Loucy (cell line): Measurements from ENCODE around the gene EAF2.
A peak's percentile ranks its signal among the peaks of the same experiment; 100 is the strongest.

Source experiments
- H2AFZ ChIP-seq: fragments of 200-600 bp; sonication (generic); 2 replicates; pipeline ENCODE4 v1.6.0; 2016; ENCODE audit warnings: antibody characterized with exemption, mild to moderate bottlenecking, low read length, moderate library complexity
- H3F3A ChIP-seq: fragments of 200-600 bp; 2 replicates; pipeline ENCODE4 v1.6.0; 2016; ENCODE audit warnings: antibody characterized with exemption, low read depth, mild to moderate bottlenecking
- H3K27me3 ChIP-seq: fragments of 200-600 bp; sonication (generic); 2 replicates; pipeline ENCODE4 v1.6.1; 2014; ENCODE audit warnings: low read length, mild to moderate bottlenecking; ENCODE audit not compliant: insufficient read depth, poor library complexity, severe bottlenecking
- H3K36me3 ChIP-seq: fragments of 200-600 bp; sonication (generic); 2 replicates; pipeline ENCODE4 v1.6.1; 2016; ENCODE audit warnings: low read length; ENCODE audit not compliant: insufficient read depth
- H3K4me1 ChIP-seq: fragments of 200-600 bp; sonication (generic); 2 replicates; pipeline ENCODE4 v1.5.1; 2014; ENCODE audit warnings: low read length, mild to moderate bottlenecking; ENCODE audit not compliant: insufficient read depth, poor library complexity, severe bottlenecking
- H3K4me2 ChIP-seq: fragments of 200-600 bp; sonication (generic); 2 replicates; pipeline ENCODE4 v1.6.0; 2014; ENCODE audit warnings: antibody characterized with exemption, low read length, low read depth, mild to moderate bottlenecking; ENCODE audit not compliant: poor library complexity, severe bottlenecking
- H3K4me3 ChIP-seq: fragments of 200-600 bp; sonication (generic); 2 replicates; pipeline ENCODE4 v1.5.1; 2014; ENCODE audit warnings: low read length, mild to moderate bottlenecking, mixed read lengths; ENCODE audit not compliant: poor library complexity, severe bottlenecking
- H3K79me2 ChIP-seq: fragments of 200-600 bp; sonication (generic); 2 replicates; pipeline ENCODE4 v1.6.1; 2014; ENCODE audit warnings: low read length; ENCODE audit not compliant: insufficient read depth
- H3K9ac ChIP-seq: fragments of 200-600 bp; sonication (generic); 2 replicates; pipeline ENCODE4 v1.6.0; 2014; ENCODE audit warnings: mild to moderate bottlenecking, low read depth, low read length, moderate library complexity; ENCODE audit not compliant: poor library complexity, severe bottlenecking
- H3K9me2 ChIP-seq: fragments of 200-600 bp; sonication (generic); replicated peaks from 2 replicates; pipeline ENCODE4 v1.6.1; 2016; ENCODE audit warnings: low read depth, low read length, mixed read lengths
- H3K9me3 ChIP-seq: fragments of 200-600 bp; sonication (generic); 2 replicates; pipeline ENCODE4 v1.6.1; 2014; ENCODE audit warnings: mild to moderate bottlenecking, antibody characterized with exemption, low read length, low read depth; ENCODE audit not compliant: insufficient read depth
- H4K20me1 ChIP-seq: fragments of 200-600 bp; sonication (generic); 2 replicates; pipeline ENCODE4 v1.6.0; 2014; ENCODE audit warnings: antibody characterized with exemption, low read length, mild to moderate bottlenecking; ENCODE audit not compliant: insufficient read depth, poor library complexity, severe bottlenecking
- EZH2phosphoT487 ChIP-seq: fragments of 200-600 bp; IDR thresholded peaks from 2 replicates; pipeline ENCODE4 v1.6.1; 2018; ENCODE audit warnings: antibody characterized with exemption, mild to moderate bottlenecking, moderate library complexity, borderline replicate concordance
- TF ChIP-seq, protein P1 (sequence below): fragments of 200-600 bp; sonication (generic); conservative IDR thresholded peaks from 2 replicates; pipeline ENCODE4 v1.5.1; 2014; ENCODE audit warnings: mild to moderate bottlenecking, antibody characterized with exemption, low read length

The EAF2 gene

DNA sequence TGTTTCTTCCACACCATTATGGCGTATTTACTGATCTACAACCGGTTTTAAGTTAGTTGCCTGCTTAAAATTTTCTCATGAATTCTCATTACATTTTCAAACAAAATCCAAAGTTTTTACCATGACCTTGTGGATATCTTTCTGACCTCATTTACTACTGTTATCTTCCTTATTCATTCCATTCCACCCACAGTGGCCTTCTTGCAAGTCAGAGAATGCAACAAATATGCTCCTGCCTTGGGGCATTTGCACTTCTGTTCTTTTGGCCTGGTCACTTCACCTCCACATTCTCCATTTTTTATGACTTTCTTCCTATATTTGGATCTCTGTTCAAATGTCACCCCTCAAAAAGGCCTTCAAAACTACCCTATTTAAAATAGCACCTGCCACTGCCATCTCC is 50.4 kb downstream of the EAF2 start:
- Histone ChIP-seq H4K20me1 (no peaks in the 10 kb centered on the region), H3K36me3 (no peaks in the 10 kb centered on the region), H3F3A (no peaks in the 10 kb centered on the region), H3K27me3 (no peaks in the 10 kb centered on the region), H2AFZ (no peak overlapping the region), H3K79me2 (no peaks in the 10 kb centered on the region), H3K9me3 (no peaks in the 10 kb centered on the region), H3K4me3 (no peak overlapping the region), H3K4me2 (no peak overlapping the region), H3K4me1 (no peaks in the 10 kb centered on the region), H3K9ac (no peak overlapping the region), H3K9me2 (no peaks in the 10 kb centered on the region)
- TF ChIP-seq EZH2phosphoT487, result no peak
- TF ChIP-seq, protein P1, sequence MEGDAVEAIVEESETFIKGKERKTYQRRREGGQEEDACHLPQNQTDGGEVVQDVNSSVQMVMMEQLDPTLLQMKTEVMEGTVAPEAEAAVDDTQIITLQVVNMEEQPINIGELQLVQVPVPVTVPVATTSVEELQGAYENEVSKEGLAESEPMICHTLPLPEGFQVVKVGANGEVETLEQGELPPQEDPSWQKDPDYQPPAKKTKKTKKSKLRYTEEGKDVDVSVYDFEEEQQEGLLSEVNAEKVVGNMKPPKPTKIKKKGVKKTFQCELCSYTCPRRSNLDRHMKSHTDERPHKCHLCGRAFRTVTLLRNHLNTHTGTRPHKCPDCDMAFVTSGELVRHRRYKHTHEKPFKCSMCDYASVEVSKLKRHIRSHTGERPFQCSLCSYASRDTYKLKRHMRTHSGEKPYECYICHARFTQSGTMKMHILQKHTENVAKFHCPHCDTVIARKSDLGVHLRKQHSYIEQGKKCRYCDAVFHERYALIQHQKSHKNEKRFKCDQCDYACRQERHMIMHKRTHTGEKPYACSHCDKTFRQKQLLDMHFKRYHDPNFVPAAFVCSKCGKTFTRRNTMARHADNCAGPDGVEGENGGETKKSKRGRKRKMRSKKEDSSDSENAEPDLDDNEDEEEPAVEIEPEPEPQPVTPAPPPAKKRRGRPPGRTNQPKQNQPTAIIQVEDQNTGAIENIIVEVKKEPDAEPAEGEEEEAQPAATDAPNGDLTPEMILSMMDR, result no peak

DNA sequence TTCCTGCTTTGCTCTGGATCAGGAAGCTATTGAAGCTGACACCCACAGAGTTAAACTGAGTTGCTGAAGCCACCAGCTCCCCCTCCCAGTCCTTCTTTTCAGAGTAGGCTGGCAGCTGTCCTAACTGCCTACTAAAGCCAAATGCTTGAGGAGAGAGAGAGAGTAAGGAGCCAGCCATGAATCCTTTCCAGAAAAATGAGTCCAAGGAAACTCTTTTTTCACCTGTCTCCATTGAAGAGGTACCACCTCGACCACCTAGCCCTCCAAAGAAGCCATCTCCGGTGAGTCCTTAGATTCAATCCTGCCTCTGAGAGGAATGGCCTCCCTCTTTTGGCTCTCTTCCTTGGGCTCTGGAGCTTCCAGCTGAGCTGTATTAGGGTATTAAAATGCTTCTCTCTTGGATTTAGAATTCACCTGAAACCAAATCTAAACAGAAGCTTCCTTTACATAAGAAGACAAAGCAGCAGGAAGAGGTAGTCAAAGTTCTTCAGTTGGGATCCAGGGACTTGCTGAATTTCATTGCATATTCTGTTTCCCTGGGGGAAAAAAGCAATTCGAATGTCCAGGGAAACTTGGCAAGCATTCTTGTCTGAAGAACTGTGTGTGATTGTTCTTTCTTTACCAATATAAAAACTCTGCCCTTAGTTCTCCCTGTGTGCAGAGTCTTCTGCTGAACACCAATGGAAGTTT is 59.4 kb downstream of the EAF2 start, which contains the start of gene SLC15A2:
Gene SLC15A2, plus strand, starts transcription at position 101 of the 690 bp plus-strand sequence. Its CDS starts 76 bp downstream, at position 177.
- Histone ChIP-seq H3K4me3 (no peak within 1 kb of the TSS), H3F3A (no peaks in the 10 kb centered on the region; the same call in 1 of the 2 replicates), H4K20me1 (no peaks in the 10 kb centered on the region), H3K27me3 (no peaks in the 10 kb centered on the region), H3K4me2 (peak within 1 kb of the TSS; percentile 19), H2AFZ (peak within 1 kb of the TSS; percentile 4; the same call in 1 of the 2 replicates), H3K4me1 (peaks cover 9% of the 10 kb centered on the region), H3K9me3 (no peaks in the 10 kb centered on the region), H3K9ac (peak within 1 kb of the TSS; percentile 38), H3K79me2 (no peaks in the 10 kb centered on the region), H3K9me2 (no peaks in the 10 kb centered on the region), H3K36me3 (0 out of 2 replicates have a peak, but pooled peaks cover 4% of the 10 kb centered on the region)
- TF ChIP-seq, protein P1, result no peak
- TF ChIP-seq EZH2phosphoT487, result no peak

DNA sequence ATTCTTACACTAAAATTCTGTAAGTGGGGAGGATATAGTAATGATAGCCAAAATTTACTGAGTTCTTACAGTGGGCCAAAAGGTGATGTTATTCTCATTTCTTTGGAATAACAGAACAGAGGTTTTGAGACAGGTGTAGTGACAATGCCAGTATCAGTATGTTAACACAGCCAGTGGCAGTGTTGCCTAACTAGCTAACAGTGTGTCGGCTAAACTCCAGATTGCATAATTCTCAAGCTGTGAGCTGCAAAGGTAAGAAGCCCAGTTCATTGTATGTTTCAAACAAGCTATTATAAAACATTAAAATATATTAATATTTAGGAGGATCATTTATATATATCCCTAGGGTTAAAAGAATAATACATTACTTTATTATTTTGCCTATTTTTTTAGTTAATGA is 60.1 kb downstream of the EAF2 start:
- TF ChIP-seq, protein P1, result no peak
- TF ChIP-seq EZH2phosphoT487, result no peak
- Histone ChIP-seq H3K9me2 (no peaks in the 10 kb centered on the region), H3K79me2 (no peaks in the 10 kb centered on the region), H3K9ac (no peak overlapping the region), H3K4me1 (peaks cover 9% of the 10 kb centered on the region), H3K4me3 (no peak overlapping the region), H2AFZ (no peak overlapping the region), H3K27me3 (no peaks in the 10 kb centered on the region), H3F3A (no peaks in the 10 kb centered on the region; the same call in 1 of the 2 replicates), H3K4me2 (no peak overlapping the region), H3K9me3 (no peaks in the 10 kb centered on the region), H4K20me1 (no peaks in the 10 kb centered on the region), H3K36me3 (0 out of 2 replicates have a peak, but pooled peaks cover 4% of the 10 kb centered on the region)
